ENCODE results near the gene CCDC51. TPM values are rescaled to one million over a fixed set of nuclear protein-coding genes. Genes with fewer than 3 reads are reported as not detected.

Gene CCDC51
- total RNA-seq, 4 donors from 2014 or later: 23.4 to 33.3 (median 29.2) TPM

DNA sequence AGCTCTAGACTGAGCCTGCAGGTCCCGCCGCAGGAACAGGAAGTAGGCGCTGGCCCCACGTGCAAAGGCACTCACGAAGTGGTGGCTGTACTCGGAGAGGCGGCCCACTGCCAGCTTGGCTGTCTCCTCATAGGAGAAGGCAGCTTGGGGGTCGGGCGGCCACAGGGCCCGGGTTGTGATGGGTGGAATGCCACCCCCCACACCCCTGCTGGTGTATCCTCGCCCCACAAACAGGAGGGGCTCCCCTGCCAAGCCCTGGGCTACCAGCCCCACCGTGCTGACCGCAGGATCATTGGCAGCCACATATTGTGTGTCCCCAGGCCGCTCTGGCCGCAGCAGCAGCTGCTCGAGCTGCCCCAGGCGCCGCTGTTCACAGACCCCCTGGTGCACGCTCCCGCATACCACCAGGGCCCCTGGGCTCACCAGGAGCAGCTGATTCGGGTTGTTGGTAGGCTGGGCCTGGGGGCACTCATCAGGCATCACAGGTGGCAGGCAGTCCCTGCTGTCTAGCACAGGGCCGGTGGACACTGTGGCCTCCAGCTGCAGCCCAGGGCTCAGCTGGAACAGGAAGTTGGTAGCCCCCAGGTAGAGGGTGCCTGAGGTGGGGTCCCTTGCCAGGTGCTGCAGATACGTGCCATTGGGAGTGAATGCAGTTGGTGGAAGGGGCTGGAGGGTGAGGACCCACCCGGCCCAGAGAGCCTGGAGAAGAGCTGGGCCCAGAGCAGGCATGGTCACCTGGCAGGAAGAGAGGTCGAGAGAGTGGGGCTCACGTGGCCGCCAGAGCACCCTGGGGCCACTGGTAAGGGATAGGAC is 15.8 kb downstream of the CCDC51 start:
- DNase-seq (ENCODE audit: low spot score in 2 of 2): no peak
- peak overlapping the region; percentile 95 to 98 (median 96) for H3K27ac ChIP-seq
- peaks cover 0 to 48% (median 3%) of the 10 kb centered on the region in 3 donors for H3K36me3 ChIP-seq
- no peak overlapping the region for H3K4me3 ChIP-seq
- H3K9me3 ChIP-seq: no peaks in the 10 kb centered on the region
- H3K27me3 ChIP-seq: no peaks in the 10 kb centered on the region
- peaks cover 0 to 80% (median 37%) of the 10 kb centered on the region in 4 donors for H3K4me1 ChIP-seq
- 85 to 91% methylated on average over 14 to 26 of the region's 27 CpGs for WGBS, 2 donors
- TF ChIP-seq, protein P1, sequence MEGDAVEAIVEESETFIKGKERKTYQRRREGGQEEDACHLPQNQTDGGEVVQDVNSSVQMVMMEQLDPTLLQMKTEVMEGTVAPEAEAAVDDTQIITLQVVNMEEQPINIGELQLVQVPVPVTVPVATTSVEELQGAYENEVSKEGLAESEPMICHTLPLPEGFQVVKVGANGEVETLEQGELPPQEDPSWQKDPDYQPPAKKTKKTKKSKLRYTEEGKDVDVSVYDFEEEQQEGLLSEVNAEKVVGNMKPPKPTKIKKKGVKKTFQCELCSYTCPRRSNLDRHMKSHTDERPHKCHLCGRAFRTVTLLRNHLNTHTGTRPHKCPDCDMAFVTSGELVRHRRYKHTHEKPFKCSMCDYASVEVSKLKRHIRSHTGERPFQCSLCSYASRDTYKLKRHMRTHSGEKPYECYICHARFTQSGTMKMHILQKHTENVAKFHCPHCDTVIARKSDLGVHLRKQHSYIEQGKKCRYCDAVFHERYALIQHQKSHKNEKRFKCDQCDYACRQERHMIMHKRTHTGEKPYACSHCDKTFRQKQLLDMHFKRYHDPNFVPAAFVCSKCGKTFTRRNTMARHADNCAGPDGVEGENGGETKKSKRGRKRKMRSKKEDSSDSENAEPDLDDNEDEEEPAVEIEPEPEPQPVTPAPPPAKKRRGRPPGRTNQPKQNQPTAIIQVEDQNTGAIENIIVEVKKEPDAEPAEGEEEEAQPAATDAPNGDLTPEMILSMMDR (IDR thresholded peaks at IDR 0.05): no peak
- TF ChIP-seq POLR2A (IDR thresholded peaks at IDR 0.05) (no peak), EP300 (IDR thresholded peaks at IDR 0.05) (no peak)

DNA sequence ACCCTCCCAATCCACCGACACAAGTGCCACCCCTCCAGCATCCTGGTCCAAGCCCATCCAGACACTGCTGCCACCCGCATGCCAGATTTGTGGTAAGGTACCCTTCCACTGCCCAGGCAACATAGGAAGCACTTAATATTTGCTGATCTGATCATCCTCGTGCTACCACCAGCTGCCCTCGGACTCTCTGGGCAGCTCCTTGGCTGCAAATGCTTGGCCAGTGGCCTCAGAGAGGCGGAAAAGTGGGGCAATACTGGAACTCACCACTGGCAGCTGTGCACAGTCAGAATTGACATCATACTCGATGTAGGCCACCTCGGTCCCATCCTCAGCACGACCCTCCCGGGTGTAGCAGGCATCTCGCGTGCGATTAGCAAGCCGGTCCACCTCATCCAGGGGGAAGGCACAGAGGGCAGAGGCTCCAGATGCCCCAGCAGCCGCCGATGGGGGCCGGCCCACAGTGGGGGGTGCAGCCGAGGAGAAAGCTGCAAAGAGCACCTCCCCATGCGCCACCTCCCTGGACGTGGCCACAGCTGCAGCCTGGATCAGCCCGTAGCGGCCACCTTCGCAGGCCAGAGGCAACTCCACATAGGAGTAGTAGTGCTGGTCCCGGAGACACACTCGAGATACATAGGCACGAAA is 16.6 kb downstream of the CCDC51 start:
- DNase-seq (ENCODE audit: low spot score in 2 of 2): no peak
- TF ChIP-seq POLR2A (IDR thresholded peaks at IDR 0.05) (no peak), EP300 (IDR thresholded peaks at IDR 0.05) (no peak)
- TF ChIP-seq, protein P1 (IDR thresholded peaks at IDR 0.05): no peak
- H3K36me3 ChIP-seq: peaks cover 0 to 56% (median 3%) of the 10 kb centered on the region in 3 donors
- no peak overlapping the region for H3K4me3 ChIP-seq
- H3K27ac ChIP-seq: peak overlapping the region in 2 of 4 donors; percentile 6 to 98
- no peaks in the 10 kb centered on the region for H3K9me3 ChIP-seq
- WGBS, 2 donors: 84 to 86% methylated on average over 25 of the region's 25 CpGs
- peaks cover 0 to 75% (median 36%) of the 10 kb centered on the region in 4 donors for H3K4me1 ChIP-seq
- no peaks in the 10 kb centered on the region for H3K27me3 ChIP-seq

DNA sequence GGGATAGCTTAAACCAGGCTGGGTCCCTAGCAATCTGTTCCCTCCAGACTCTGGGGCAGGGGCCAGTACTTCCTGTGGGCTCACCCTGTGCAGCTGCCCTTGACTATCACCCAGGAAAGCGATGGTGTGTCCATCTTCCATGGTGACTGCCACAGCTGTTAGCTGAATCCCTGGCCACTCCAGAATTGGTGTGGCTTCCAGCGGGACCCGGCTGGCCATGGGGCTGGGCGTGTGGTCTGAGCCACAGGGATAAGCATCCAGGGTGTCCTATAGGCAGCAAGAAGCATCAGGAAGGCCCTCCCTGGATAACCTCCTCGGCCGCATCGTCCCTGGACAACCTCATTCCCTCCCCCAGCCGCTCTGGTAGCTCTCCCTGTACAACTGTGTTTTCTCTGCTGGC is 17.2 kb downstream of the CCDC51 start:
- no peak for DNase-seq (ENCODE audit: low spot score in 2 of 2)
- no peaks in the 10 kb centered on the region for H3K27me3 ChIP-seq
- H3K27ac ChIP-seq: peak overlapping the region in 2 of 4 donors; percentile 6 to 98
- H3K36me3 ChIP-seq: peaks cover 0 to 62% (median 3%) of the 10 kb centered on the region in 3 donors
- H3K4me3 ChIP-seq: no peak overlapping the region
- no peaks in the 10 kb centered on the region for H3K9me3 ChIP-seq
- 76% methylated on average over 8 of the region's 8 CpGs for WGBS, 2 donors
- TF ChIP-seq, protein P1 (IDR thresholded peaks at IDR 0.05): no peak
- peaks cover 0 to 68% (median 33%) of the 10 kb centered on the region in 4 donors for H3K4me1 ChIP-seq

DNA sequence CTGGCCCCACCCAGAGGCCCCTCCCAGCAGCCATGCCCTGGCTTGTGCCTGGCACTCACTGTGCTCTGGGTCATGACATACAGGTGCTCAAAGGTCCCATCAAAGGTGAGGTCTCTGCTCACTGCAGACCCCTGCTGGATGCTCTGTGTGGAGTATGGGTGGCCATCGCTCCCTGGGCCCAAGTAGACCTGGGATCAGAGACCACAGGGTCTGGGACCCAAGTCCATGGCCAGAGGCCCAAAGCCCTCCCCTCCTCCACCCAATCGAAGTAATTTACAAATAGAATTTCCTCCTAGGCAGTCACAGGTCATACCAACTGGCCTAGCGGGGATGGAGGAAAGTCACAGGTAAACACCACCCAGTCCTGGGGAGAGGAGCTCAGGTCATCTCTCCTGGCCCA is 17.6 kb downstream of the CCDC51 start:
- Histone ChIP-seq H3K36me3 (peaks cover 0 to 66% (median 3%) of the 10 kb centered on the region in 3 donors), H3K4me1 (peaks cover 0 to 64% (median 31%) of the 10 kb centered on the region in 4 donors), H3K27ac (peak overlapping the region in 1 of 4 donors; percentile 98), H3K27me3 (no peaks in the 10 kb centered on the region), H3K4me3 (no peak overlapping the region), H3K9me3 (no peaks in the 10 kb centered on the region)
- 84 to 97% methylated on average over 2 to 3 of the region's 3 CpGs for WGBS, 2 donors
- no peak for DNase-seq (ENCODE audit: low spot score in 2 of 2)
- TF ChIP-seq POLR2A (IDR thresholded peaks at IDR 0.05): no peak
- TF ChIP-seq, protein P1 (IDR thresholded peaks at IDR 0.05): no peak
- no peak for TF ChIP-seq EP300 (IDR thresholded peaks at IDR 0.05)

DNA sequence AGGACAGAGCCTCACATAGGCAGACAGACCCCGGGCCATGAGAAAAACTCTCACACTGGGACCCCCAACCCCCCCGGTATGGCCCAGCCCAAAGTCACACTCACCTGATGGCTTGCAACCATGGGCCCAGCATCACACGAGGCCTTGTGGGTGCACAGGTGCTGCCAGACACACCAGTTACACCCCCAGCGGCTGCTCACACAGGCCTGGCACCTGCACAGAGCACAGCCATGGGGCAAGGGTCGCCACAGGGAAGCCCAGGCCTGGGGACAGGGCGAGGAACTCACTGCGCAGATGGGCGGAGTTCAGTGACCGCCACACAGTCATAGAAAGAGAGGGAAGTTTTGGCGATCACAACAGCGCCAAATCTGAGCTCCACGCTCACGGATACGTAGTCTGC is 19.4 kb downstream of the CCDC51 start:
- H3K36me3 ChIP-seq: peaks cover 0 to 84% (median 3%) of the 10 kb centered on the region in 3 donors
- no peak for DNase-seq (ENCODE audit: low spot score in 2 of 2)
- H3K27me3 ChIP-seq: no peaks in the 10 kb centered on the region
- 94 to 95% methylated on average over 10 to 14 of the region's 14 CpGs for WGBS, 2 donors
- no peak for TF ChIP-seq EP300 (IDR thresholded peaks at IDR 0.05)
- TF ChIP-seq, protein P1 (IDR thresholded peaks at IDR 0.05): no peak
- TF ChIP-seq POLR2A (IDR thresholded peaks at IDR 0.05): no peak
- no peak overlapping the region for H3K27ac ChIP-seq
- peaks cover 0 to 47% (median 15%) of the 10 kb centered on the region in 4 donors for H3K4me1 ChIP-seq
- H3K9me3 ChIP-seq: no peaks in the 10 kb centered on the region
- no peak overlapping the region for H3K4me3 ChIP-seq

Data from tibial nerve (tissue), 4 donors.